RWPE2 (cell line): ENCODE data around the gene PHYKPL.
A peak's percentile ranks its signal among the peaks of the same experiment; 100 is the strongest.

Experiments
- ATAC-seq: fragments of 200-7000 bp; cut with Tn5 transposase; 3 replicates; pipeline ENCODE4 v1.9.1; 2021; ENCODE audit warnings: low read depth
- DNase-seq: peaks from one replicate; pipeline ENCODE4 v3.0.0-alpha.2; 2020; ENCODE audit warnings: low spot score
- H3K27ac ChIP-seq: fragments of 450-650 bp; 2 replicates; pipeline ENCODE4 v1.5.1; 2017; ENCODE audit warnings: mild to moderate bottlenecking; ENCODE audit not compliant: poor library complexity, severe bottlenecking
- H3K27me3 ChIP-seq: fragments of 250-450 bp; sonication (Bioruptor Pico); 2 replicates; pipeline ENCODE4 v1.5.1; 2021; ENCODE audit warnings: mild to moderate bottlenecking, moderate library complexity; ENCODE audit not compliant: insufficient read depth, poor library complexity, severe bottlenecking
- H3K36me3 ChIP-seq: fragments of 250-450 bp; sonication (Bioruptor Pico); 2 replicates; pipeline ENCODE4 v1.5.1; 2020; ENCODE audit warnings: low read depth, mild to moderate bottlenecking, moderate library complexity
- H3K4me1 ChIP-seq: fragments of 250-450 bp; sonication (Bioruptor Pico); 2 replicates; pipeline ENCODE4 v1.5.1; 2021; ENCODE audit warnings: mild to moderate bottlenecking, moderate library complexity; ENCODE audit not compliant: insufficient read depth, poor library complexity, severe bottlenecking
- H3K4me3 ChIP-seq: fragments of 250-450 bp; sonication (Bioruptor Pico); 2 replicates; pipeline ENCODE4 v1.5.1; 2021; ENCODE audit warnings: mild to moderate bottlenecking, moderate library complexity; ENCODE audit not compliant: severe bottlenecking
- H3K9me3 ChIP-seq: fragments of 250-450 bp; sonication (Bioruptor Pico); 2 replicates; pipeline ENCODE4 v1.5.1; 2021; ENCODE audit warnings: mild to moderate bottlenecking, moderate library complexity; ENCODE audit not compliant: severe bottlenecking
- TF ChIP-seq, protein P1 (sequence below): fragments of 450-650 bp; IDR thresholded peaks from one replicate; pipeline ENCODE4 v1.5.1; 2017; ENCODE audit warnings: mild to moderate bottlenecking, moderate library complexity; ENCODE audit not compliant: poor library complexity, severe bottlenecking

The PHYKPL gene

DNA sequence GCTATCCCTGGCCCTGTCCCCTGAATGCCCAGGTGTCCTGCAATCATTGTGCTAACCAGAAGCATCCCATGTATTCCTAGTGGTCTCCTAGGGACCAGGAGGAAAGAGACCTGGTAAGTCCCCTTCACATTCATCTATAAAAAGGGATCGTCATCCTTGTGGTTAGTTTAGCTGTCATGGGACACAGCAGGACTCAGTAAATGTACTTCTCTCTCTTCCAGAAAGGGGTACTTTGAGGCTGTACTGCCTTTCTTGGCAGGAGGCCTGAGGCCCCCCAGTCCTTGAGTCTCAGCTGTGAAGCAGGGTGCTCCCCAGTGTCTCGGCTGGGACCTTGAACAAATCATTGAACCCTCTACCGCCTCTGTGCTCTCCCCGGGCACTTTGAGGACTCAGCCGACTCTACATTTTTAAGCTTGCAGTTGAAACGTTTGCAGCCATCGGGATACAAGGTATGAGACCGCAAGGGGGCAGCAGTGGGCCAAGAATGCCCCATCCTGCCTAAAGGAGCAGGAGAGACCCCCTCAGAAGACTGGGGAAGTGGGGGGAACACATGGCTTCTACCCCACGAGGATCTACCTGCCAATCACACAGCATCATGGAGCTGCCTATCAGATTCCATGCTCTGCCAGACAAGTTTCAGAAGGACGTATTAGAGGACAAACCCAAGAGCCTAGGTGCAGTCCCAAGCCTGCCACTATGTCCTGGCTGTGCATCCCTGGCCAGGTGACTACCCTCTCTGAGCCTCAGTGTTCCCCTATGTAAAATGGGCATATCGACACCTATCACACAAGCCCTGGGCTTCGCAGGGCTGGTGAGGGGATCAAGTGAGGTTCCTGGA, 2.4 kb upstream of the PHYKPL start:
- Histone ChIP-seq H3K9me3 (no peaks in the 10 kb centered on the region), H3K36me3 (peaks cover 13% of the 10 kb centered on the region), H3K4me1 (peaks cover 19% of the 10 kb centered on the region), H3K27me3 (no peaks in the 10 kb centered on the region), H3K27ac (no peak overlapping the region), H3K4me3 (no peak overlapping the region)
- TF ChIP-seq, protein P1, sequence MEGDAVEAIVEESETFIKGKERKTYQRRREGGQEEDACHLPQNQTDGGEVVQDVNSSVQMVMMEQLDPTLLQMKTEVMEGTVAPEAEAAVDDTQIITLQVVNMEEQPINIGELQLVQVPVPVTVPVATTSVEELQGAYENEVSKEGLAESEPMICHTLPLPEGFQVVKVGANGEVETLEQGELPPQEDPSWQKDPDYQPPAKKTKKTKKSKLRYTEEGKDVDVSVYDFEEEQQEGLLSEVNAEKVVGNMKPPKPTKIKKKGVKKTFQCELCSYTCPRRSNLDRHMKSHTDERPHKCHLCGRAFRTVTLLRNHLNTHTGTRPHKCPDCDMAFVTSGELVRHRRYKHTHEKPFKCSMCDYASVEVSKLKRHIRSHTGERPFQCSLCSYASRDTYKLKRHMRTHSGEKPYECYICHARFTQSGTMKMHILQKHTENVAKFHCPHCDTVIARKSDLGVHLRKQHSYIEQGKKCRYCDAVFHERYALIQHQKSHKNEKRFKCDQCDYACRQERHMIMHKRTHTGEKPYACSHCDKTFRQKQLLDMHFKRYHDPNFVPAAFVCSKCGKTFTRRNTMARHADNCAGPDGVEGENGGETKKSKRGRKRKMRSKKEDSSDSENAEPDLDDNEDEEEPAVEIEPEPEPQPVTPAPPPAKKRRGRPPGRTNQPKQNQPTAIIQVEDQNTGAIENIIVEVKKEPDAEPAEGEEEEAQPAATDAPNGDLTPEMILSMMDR: peak; percentile 80
- DNase-seq (no peak), ATAC-seq (no peak)

DNA sequence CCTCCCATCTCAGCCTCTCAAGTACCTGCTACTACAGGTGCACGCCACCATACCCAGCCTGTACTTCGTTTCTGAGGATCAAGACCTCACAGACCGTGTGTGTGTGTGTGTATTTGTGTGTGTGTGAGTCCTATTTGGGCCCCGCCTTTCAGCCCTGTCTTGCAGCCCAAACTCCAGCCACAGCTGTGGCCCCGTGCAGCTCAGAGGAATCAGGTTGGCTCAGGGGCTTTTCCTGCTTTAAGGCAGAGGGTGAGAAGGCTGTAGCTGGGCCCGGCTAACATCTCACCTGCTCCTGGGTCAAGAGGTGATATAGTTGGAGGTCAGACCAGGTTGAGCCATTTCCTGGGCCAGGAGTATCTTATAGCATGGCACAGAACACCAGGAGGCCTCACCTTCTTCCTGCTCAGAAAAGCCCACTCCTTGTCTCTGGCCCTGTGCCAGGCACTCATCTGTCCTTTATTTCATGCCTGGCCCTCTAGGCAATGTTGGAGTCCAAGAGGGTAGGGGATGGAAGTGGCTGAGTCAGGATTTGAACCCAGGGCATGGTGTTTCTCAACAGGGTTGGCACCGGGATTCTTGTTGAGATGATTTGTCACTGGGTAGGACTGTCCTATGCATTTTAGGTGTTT, 1.6 kb upstream of the PHYKPL start:
- DNase-seq: no peak

DNA sequence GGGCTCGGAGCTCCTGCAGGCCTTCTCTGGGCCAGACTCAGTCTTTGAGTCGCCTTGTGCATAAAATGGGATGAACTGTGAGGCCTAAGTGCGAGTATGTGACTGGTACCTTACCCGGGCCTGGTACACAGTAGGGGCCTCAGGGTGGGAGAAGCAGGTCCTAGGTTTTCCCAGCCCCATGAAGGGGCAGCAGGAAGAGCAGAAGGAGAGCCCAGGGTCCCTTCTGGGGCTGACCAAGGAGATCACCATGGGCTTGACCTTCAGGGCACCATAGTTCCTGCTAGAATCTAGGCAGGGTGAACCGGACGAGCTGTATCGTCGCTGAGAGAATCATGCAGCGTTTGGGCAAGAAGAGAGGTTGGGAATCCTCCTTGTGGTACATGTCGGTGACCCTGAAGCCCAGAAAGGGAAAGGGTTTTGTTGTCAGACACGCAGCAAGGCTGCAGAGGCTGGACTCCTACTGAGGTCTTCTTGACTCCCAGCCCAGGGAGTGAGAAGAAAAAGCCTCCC, 373 bp upstream of the PHYKPL start:
- Histone ChIP-seq H3K9me3 (no peaks in the 10 kb centered on the region), H3K27me3 (no peaks in the 10 kb centered on the region), H3K4me1 (peaks cover 18% of the 10 kb centered on the region), H3K27ac (peak overlapping the region; percentile 73), H3K4me3 (peak overlapping the region; percentile 50), H3K36me3 (peaks cover 33% of the 10 kb centered on the region)
- DNase-seq (no peak), ATAC-seq (no peak)
- TF ChIP-seq, protein P1: no peak

More for the DNA sequence above, 1.6 kb upstream of the PHYKPL start:
- TF ChIP-seq, protein P1: no peak
- Histone ChIP-seq H3K36me3 (peaks cover 20% of the 10 kb centered on the region), H3K9me3 (no peaks in the 10 kb centered on the region), H3K27ac (no peak overlapping the region), H3K4me3 (no peak overlapping the region), H3K4me1 (peaks cover 19% of the 10 kb centered on the region), H3K27me3 (no peaks in the 10 kb centered on the region)
- ATAC-seq: no peak

DNA sequence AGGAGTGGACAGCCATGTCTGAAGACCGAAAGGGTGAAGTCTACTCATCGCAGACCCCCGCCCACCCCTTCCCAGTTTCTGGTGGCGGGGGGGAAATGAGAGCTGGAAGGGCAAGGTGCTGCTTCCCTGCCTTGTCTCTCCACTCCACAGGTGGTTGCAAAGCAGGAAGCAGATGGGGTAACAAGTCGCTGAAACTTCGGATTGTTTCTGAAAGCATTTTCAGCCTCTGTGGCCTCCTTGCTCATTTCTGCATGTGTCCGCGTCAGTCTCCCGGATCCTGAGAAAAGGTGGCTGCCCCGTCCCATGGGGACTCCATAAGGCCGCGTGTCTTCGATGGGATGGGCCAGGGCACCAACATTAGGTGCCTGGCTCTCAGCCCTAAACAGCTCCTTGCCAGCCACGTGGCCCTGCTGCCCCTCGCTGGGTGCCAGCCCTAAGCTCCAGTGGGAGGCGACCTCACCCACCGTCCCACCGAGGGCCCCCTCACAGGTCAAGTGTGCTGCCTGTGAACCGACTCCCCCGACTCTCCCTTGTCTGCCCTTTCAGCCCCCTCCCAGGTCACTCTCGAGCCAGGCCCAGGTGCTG, 971 bp downstream of the PHYKPL start:
- peaks cover 7% of the 10 kb centered on the region for H3K4me1 ChIP-seq
- no peaks in the 10 kb centered on the region for H3K27me3 ChIP-seq
- peaks cover 46% of the 10 kb centered on the region for H3K36me3 ChIP-seq
- H3K9me3 ChIP-seq: no peaks in the 10 kb centered on the region
- peak overlapping the region; percentile 50 for H3K4me3 ChIP-seq
- DNase-seq: no peak
- ATAC-seq: peak; percentile 6
- peak overlapping the region; percentile 73 for H3K27ac ChIP-seq
- TF ChIP-seq, protein P1: no peak
